Measurements from ENCODE around the gene HSPG2.

- TF ChIP-seq CTCF (IDR thresholded peaks at IDR 0.05) (no peak), ZFX (IDR thresholded peaks at IDR 0.05; ENCODE audit: borderline replicate concordance) (no peak)
Observed at GRCh38 chr1:21936366-21937031, 611 bp downstream of the HSPG2 start.

Data from 22Rv1 (cell line).